ENCODE data around the gene PARP16. TPM values are rescaled to one million over a fixed set of nuclear protein-coding genes. Genes with fewer than 3 reads are reported as not detected.

The PARP16 gene
- total and polyA plus RNA-seq, 7 experiments from 2014 or later = 10.9 to 45.7 (median 19.4) TPM

Other genes starting within 250 kb of the PARP16 start
- gene SLC51B, start 241.5 kb downstream of the PARP16 start, total RNA-seq = not detected
- not detected for gene SLC51B, start 241.5 kb downstream of the PARP16 start, polyA plus RNA-seq
- not detected for gene RASL12, start 218.9 kb downstream of the PARP16 start, total RNA-seq
- gene RASL12, start 218.9 kb downstream of the PARP16 start, polyA plus RNA-seq = not detected
- not detected for gene KBTBD13, start 210.1 kb downstream of the PARP16 start, total RNA-seq
- not detected for gene KBTBD13, start 210.1 kb downstream of the PARP16 start, polyA plus RNA-seq
- gene UBAP1L, start 171.7 kb downstream of the PARP16 start, total RNA-seq = 10 to 100 TPM in 4 of 5 experiments, 1 to 10 TPM in 1; 6.4 to 17.1 (median 13.5) TPM
- under 1 TPM; 0.09 to 0.20 TPM for gene UBAP1L, start 171.7 kb downstream of the PARP16 start, polyA plus RNA-seq
- 10 to 100 TPM; 23.0 to 38.6 (median 36.9) TPM for gene PDCD7, start 153.1 kb downstream of the PARP16 start, total RNA-seq
- gene PDCD7, start 153.1 kb downstream of the PARP16 start, polyA plus RNA-seq = 10 to 100 TPM; 10.6 to 26.5 TPM
- 10 to 100 TPM; 33.4 to 56.3 (median 51.1) TPM for gene CLPX, start 101.5 kb downstream of the PARP16 start, total RNA-seq
- gene CLPX, start 101.5 kb downstream of the PARP16 start, polyA plus RNA-seq = 10 to 100 TPM; 34.1 to 37.0 TPM
- gene CILP, start 75.4 kb downstream of the PARP16 start, total RNA-seq = under 1 TPM; 0.05 to 0.49 (median 0.44) TPM
- under 1 TPM in 1 of 2 donors, not detected in 1; 0.10 TPM for gene CILP, start 75.4 kb downstream of the PARP16 start, polyA plus RNA-seq
- gene RNU5A-1, start 9.2 kb upstream of the PARP16 start, total RNA-seq = not detected
- not detected for gene RNU5A-1, start 9.2 kb upstream of the PARP16 start, polyA plus RNA-seq
- gene RNU5B-1, start 17.8 kb upstream of the PARP16 start, total RNA-seq = 10 to 100 TPM in 1 of 5 experiments, not detected in 4; 18.9 TPM
- gene RNU5B-1, start 17.8 kb upstream of the PARP16 start, polyA plus RNA-seq = not detected
- gene IGDCC3, start 91.1 kb upstream of the PARP16 start, total RNA-seq = not detected
- not detected for gene IGDCC3, start 91.1 kb upstream of the PARP16 start, polyA plus RNA-seq
- under 1 TPM in 4 of 5 experiments, not detected in 1; 0.08 to 0.34 (median 0.14) TPM for gene IGDCC4, start 136.1 kb upstream of the PARP16 start, total RNA-seq
- under 1 TPM in 1 of 2 donors, not detected in 1; 0.12 TPM for gene IGDCC4, start 136.1 kb upstream of the PARP16 start, polyA plus RNA-seq
- 10 to 100 TPM; 38.4 to 54.6 (median 40.8) TPM for gene DPP8, start 230.8 kb upstream of the PARP16 start, total RNA-seq
- gene DPP8, start 230.8 kb upstream of the PARP16 start, polyA plus RNA-seq = 10 to 100 TPM; 40.2 to 48.3 TPM
- 10 to 100 TPM; 18.3 to 30.0 (median 23.9) TPM for gene HACD3, start 243.6 kb upstream of the PARP16 start, total RNA-seq
- gene HACD3, start 243.6 kb upstream of the PARP16 start, polyA plus RNA-seq = 10 to 100 TPM; 29.6 to 34.4 TPM

Measured in naive thymus-derived CD4-positive, alpha-beta T cell (primary cell).